ENCODE measurements around the gene ZNF600. TPM values are rescaled to one million over a fixed set of nuclear protein-coding genes. Genes with fewer than 3 reads are reported as not detected.

ZNF600 gene
- total and polyA plus RNA-seq, 2 of the 13 experiments (the other 11 are each of a cell fraction or from before 2014, with no cell fraction given), result 15.0 to 16.4 TPM

GRCh38 chr19:52786078-52786463 lies 520 bp downstream of the ZNF600 start (continued):
- no peak for TF ChIP-seq RFX3 (CRISPR knock-in tag; IDR thresholded peaks at IDR 0.05)
- TF ChIP-seq ZNF792 (CRISPR knock-in tag; IDR thresholded peaks at IDR 0.05), result no peak
- TF ChIP-seq ZNF160 (CRISPR knock-in tag; IDR thresholded peaks at IDR 0.05), result no peak
- no peak for TF ChIP-seq REST (IDR thresholded peaks at IDR 0.05; ENCODE audit: borderline replicate concordance in 1 of 2, low read depth in 1 of 2, low read length in 2 of 2)
- TF ChIP-seq, protein P1, sequence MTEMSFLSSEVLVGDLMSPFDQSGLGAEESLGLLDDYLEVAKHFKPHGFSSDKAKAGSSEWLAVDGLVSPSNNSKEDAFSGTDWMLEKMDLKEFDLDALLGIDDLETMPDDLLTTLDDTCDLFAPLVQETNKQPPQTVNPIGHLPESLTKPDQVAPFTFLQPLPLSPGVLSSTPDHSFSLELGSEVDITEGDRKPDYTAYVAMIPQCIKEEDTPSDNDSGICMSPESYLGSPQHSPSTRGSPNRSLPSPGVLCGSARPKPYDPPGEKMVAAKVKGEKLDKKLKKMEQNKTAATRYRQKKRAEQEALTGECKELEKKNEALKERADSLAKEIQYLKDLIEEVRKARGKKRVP (CRISPR knock-in tag; IDR thresholded peaks at IDR 0.05), result no peak
- TF ChIP-seq ZSCAN30 (CRISPR knock-in tag; IDR thresholded peaks at IDR 0.05), result no peak
- TF ChIP-seq TEAD3 (CRISPR knock-in tag; optimal IDR thresholded peaks at IDR 0.05; ENCODE audit: borderline replicate concordance), result no peak
- TF ChIP-seq ZNF609 (CRISPR knock-in tag; IDR thresholded peaks at IDR 0.05; ENCODE audit: borderline replicate concordance), result no peak
- TF ChIP-seq ZNF709 (CRISPR knock-in tag; IDR thresholded peaks at IDR 0.05), result no peak
- no peak for TF ChIP-seq ZNF7 (CRISPR knock-in tag; IDR thresholded peaks at IDR 0.05)
- TF ChIP-seq YEATS2 (CRISPR knock-in tag; IDR thresholded peaks at IDR 0.05; ENCODE audit: borderline replicate concordance), result no peak
- peak; percentile 11; the same call in 1 of the 2 replicates for TF ChIP-seq ARNTL (CRISPR knock-in tag; IDR thresholded peaks at IDR 0.05)
- no peak for TF ChIP-seq ZFP36 (IDR thresholded peaks at IDR 0.05; ENCODE audit: borderline replicate concordance, low read depth, low read length, partially characterized antibody)
- TF ChIP-seq NR2F2 (IDR thresholded peaks at IDR 0.05; ENCODE audit: borderline replicate concordance, low read depth), result no peak
- TF ChIP-seq ZNF24 (IDR thresholded peaks at IDR 0.05), result no peak
- TF ChIP-seq ZNF530 (CRISPR knock-in tag; IDR thresholded peaks at IDR 0.05; ENCODE audit: low read depth), result no peak
- no peak for TF ChIP-seq SIN3B (IDR thresholded peaks at IDR 0.05; ENCODE audit: low read length)
- TF ChIP-seq, protein P2, sequence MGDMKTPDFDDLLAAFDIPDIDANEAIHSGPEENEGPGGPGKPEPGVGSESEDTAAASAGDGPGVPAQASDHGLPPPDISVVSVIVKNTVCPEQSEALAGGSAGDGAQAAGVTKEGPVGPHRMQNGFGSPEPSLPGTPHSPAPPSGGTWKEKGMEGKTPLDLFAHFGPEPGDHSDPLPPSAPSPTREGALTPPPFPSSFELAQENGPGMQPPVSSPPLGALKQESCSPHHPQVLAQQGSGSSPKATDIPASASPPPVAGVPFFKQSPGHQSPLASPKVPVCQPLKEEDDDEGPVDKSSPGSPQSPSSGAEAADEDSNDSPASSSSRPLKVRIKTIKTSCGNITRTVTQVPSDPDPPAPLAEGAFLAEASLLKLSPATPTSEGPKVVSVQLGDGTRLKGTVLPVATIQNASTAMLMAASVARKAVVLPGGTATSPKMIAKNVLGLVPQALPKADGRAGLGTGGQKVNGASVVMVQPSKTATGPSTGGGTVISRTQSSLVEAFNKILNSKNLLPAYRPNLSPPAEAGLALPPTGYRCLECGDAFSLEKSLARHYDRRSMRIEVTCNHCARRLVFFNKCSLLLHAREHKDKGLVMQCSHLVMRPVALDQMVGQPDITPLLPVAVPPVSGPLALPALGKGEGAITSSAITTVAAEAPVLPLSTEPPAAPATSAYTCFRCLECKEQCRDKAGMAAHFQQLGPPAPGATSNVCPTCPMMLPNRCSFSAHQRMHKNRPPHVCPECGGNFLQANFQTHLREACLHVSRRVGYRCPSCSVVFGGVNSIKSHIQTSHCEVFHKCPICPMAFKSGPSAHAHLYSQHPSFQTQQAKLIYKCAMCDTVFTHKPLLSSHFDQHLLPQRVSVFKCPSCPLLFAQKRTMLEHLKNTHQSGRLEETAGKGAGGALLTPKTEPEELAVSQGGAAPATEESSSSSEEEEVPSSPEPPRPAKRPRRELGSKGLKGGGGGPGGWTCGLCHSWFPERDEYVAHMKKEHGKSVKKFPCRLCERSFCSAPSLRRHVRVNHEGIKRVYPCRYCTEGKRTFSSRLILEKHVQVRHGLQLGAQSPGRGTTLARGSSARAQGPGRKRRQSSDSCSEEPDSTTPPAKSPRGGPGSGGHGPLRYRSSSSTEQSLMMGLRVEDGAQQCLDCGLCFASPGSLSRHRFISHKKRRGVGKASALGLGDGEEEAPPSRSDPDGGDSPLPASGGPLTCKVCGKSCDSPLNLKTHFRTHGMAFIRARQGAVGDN (CRISPR knock-in tag; IDR thresholded peaks at IDR 0.05), result no peak

Measured in HepG2 (cell line).